Thoracic aorta (tissue), 2 donors: Measurements from ENCODE around the gene SPDYE2. TPM values are rescaled to one million over a fixed set of nuclear protein-coding genes. Genes with fewer than 3 reads are reported as not detected.

Experiments used
- total RNA-seq, 2 donors: library from RNA; depleted of rRNA; stranded (reverse); fragments of >200 nt; gene quantifications; one replicate each; pipeline versions ENCODE4 v1.1.0 to v1.2.3, GENCODE V29; 2016

The SPDYE2 gene
- total RNA-seq, 2 donors from 2014 or later, result not detected

Other genes starting within 250 kb of the SPDYE2 start
- not detected for gene SPDYE6, start 194.8 kb upstream of the SPDYE2 start, total RNA-seq
- 10 to 100 TPM; 47.0 to 80.4 TPM for gene PRKRIP1, start 154.9 kb upstream of the SPDYE2 start, total RNA-seq
- 10 to 100 TPM; 33.4 to 37.6 TPM for gene ORAI2, start 117.7 kb upstream of the SPDYE2 start, total RNA-seq
- gene ALKBH4, start 86.4 kb upstream of the SPDYE2 start, total RNA-seq, result 10 to 100 TPM; 15.9 to 29.6 TPM
- gene LRWD1, start 86.2 kb upstream of the SPDYE2 start, total RNA-seq, result 10 to 100 TPM in 1 of 2 donors, 1 to 10 TPM in 1; 7.9 to 10.9 TPM
- 10 to 100 TPM; 10.7 to 22.9 TPM for gene POLR2J, start 72.3 kb upstream of the SPDYE2 start, total RNA-seq
- gene RASA4B, start 33.4 kb upstream of the SPDYE2 start, total RNA-seq, result 10 to 100 TPM in 1 of 2 donors, 1 to 10 TPM in 1; 8.5 to 21.9 TPM
- gene UPK3BL2, start 7.5 kb upstream of the SPDYE2 start, total RNA-seq, result 10 to 100 TPM; 10.8 to 14.7 TPM
- gene POLR2J3, start 21.4 kb downstream of the SPDYE2 start, total RNA-seq, result 10 to 100 TPM; 36.3 to 68.0 TPM
- 10 to 100 TPM; 42.8 to 82.3 TPM for gene RASA4, start 65.5 kb downstream of the SPDYE2 start, total RNA-seq
- 10 to 100 TPM; 39.0 to 45.2 TPM for gene UPK3BL1, start 91.6 kb downstream of the SPDYE2 start, total RNA-seq
- not detected for gene SPDYE2B, start 99.1 kb downstream of the SPDYE2 start, total RNA-seq
- 10 to 100 TPM in 1 of 2 donors, 1 to 10 TPM in 1; 3.4 to 14.3 TPM for gene POLR2J2, start 120.4 kb downstream of the SPDYE2 start, total RNA-seq
- gene FAM185A, start 197.8 kb downstream of the SPDYE2 start, total RNA-seq, result 10 to 100 TPM; 19.0 to 22.4 TPM